HFF-Myc (cell line): ENCODE measurements around the gene MACO1.
"Not testable (repeated sequence)": the region's sequence is repeated elsewhere in the genome, so short reads cannot be mapped to it uniquely, and the experiment has no call there.

Source experiments
- DNase-seq: peaks from one replicate; pipeline ENCODE4 v3.0.0-alpha.2; 2011; ENCODE audit warnings: low read depth; ENCODE audit errors: extremely low read depth
- H3K4me3 ChIP-seq: replicated peaks from 2 replicates; pipeline ENCODE4 v1.5.1; 2011; ENCODE audit warnings: low read depth, mild to moderate bottlenecking, control low read depth, low read length
- CTCF ChIP-seq: IDR thresholded peaks from 2 replicates; pipeline ENCODE4 v1.5.1; 2012; ENCODE audit warnings: mild to moderate bottlenecking, low read depth, low read length, control low read depth; ENCODE audit errors: missing control alignments

The MACO1 gene

GRCh38 chr1:25503551-25504426, 73.1 kb downstream of the MACO1 start:
- no peak for DNase-seq
- H3K4me3 ChIP-seq, result no peak overlapping the region
- TF ChIP-seq CTCF, result peak; percentile 54

GRCh38 chr1:25504706-25505595, 74.3 kb downstream of the MACO1 start:
- TF ChIP-seq CTCF, result no peak
- DNase-seq, result no peak
- no peak overlapping the region for H3K4me3 ChIP-seq

GRCh38 chr1:25505656-25506385, 75.1 kb downstream of the MACO1 start:
- no peak overlapping the region for H3K4me3 ChIP-seq
- DNase-seq, result no peak
- TF ChIP-seq CTCF, result no peak

- not testable (repeated sequence) for H3K4me3 ChIP-seq, DNase-seq
These were observed 76.1 kb downstream of the MACO1 start for GRCh38 chr1:25506566-25507463.

- no peak overlapping the region for H3K4me3 ChIP-seq
- no peak for DNase-seq
- TF ChIP-seq CTCF, result no peak
These were observed 83.0 kb downstream of the MACO1 start for GRCh38 chr1:25513666-25514065.

- H3K4me3 ChIP-seq, result no peak overlapping the region
- no peak for TF ChIP-seq CTCF
- no peak for DNase-seq
These were observed 84.3 kb downstream of the MACO1 start for GRCh38 chr1:25515033-25515432.
